Liver (tissue), 9 donors: ENCODE results near the gene GATA2. TPM values are rescaled to one million over a fixed set of nuclear protein-coding genes. Genes with fewer than 3 reads are reported as not detected.

ENCODE experiments used
- DNase-seq: peaks from one replicate; pipeline ENCODE4 v3.0.0-alpha.2; 2017; ENCODE audit warnings: low spot score
- H3K27ac ChIP-seq, 2 donors: one replicate each; pipeline ENCODE4 v1.7.0; 2013; ENCODE audit warnings: inconsistent platforms in 2 of 2, low read length in 2 of 2, control low read depth in 1 of 2, low read depth in 1 of 2, mild to moderate bottlenecking in 1 of 2
- H3K27me3 ChIP-seq, 4 donors: one replicate each; pipeline versions ENCODE4 v1.6.1 to v1.7.0; 2013; ENCODE audit warnings: low read length in 3 of 4, inconsistent platforms in 1 of 4, mild to moderate bottlenecking in 1 of 4, moderate library complexity in 1 of 4; ENCODE audit not compliant: control insufficient read depth in 4 of 4, insufficient read depth in 4 of 4
- H3K36me3 ChIP-seq, 4 donors: one replicate each; pipeline versions ENCODE4 v1.6.1 to v1.7.0; 2013; ENCODE audit warnings: low read length in 3 of 4, mild to moderate bottlenecking in 3 of 4, low read depth in 1 of 4, moderate library complexity in 1 of 4; ENCODE audit not compliant: control insufficient read depth in 4 of 4, insufficient read depth in 3 of 4
- H3K4me1 ChIP-seq, 4 donors: one replicate each; pipeline versions ENCODE4 v1.6.1 to v1.7.0; 2013; ENCODE audit warnings: low read length in 3 of 4, mild to moderate bottlenecking in 3 of 4, moderate library complexity in 1 of 4; ENCODE audit not compliant: control insufficient read depth in 4 of 4, insufficient read depth in 4 of 4
- H3K4me3 ChIP-seq, 3 donors: one replicate each; pipeline versions ENCODE4 v1.6.1 to v1.7.0; 2013; ENCODE audit warnings: low read length in 3 of 3, control low read depth in 1 of 3, low read depth in 1 of 3, mild to moderate bottlenecking in 1 of 3
- H3K9ac ChIP-seq, 2 donors: one replicate each; pipeline ENCODE4 v1.7.0; 2013; ENCODE audit warnings: low read length in 2 of 2, mild to moderate bottlenecking in 2 of 2, moderate library complexity in 2 of 2, control low read depth in 1 of 2, low read depth in 1 of 2
- H3K9me3 ChIP-seq, 4 donors: one replicate each; pipeline versions ENCODE4 v1.6.1 to v1.7.0; 2013; ENCODE audit warnings: low read length in 3 of 4; ENCODE audit not compliant: control insufficient read depth in 4 of 4
- CTCF ChIP-seq: fragments of 150-350 bp; IDR thresholded peaks from 2 replicates; pipeline ENCODE4 v1.5.1; 2017; ENCODE audit warnings: improper control_type of control experiment, low read depth, low read length; ENCODE audit not compliant: missing input control
- EGR1 ChIP-seq, 2 donors: IDR thresholded peaks; 2 replicates each; pipeline ENCODE4 v1.6.1; 2016 to 2018; ENCODE audit warnings: antibody characterized with exemption in 2 of 2, low read depth in 2 of 2
- FOXA1 ChIP-seq: IDR thresholded peaks from 2 replicates; pipeline ENCODE4 v1.6.1; 2016; ENCODE audit warnings: antibody characterized with exemption
- FOXA2 ChIP-seq: IDR thresholded peaks from 2 replicates; pipeline ENCODE4 v1.6.1; 2016; ENCODE audit warnings: antibody characterized with exemption
- HNF4A ChIP-seq, 2 donors: conservative IDR thresholded peaks; 2 replicates each; pipeline ENCODE4 v1.6.1; 2016; ENCODE audit warnings: antibody characterized with exemption in 2 of 2, mild to moderate bottlenecking in 2 of 2
- HNF4G ChIP-seq: IDR thresholded peaks from 2 replicates; pipeline ENCODE4 v1.6.1; 2016; ENCODE audit warnings: antibody characterized with exemption
- JUND ChIP-seq, 2 donors: IDR thresholded peaks; 2 replicates each; pipeline ENCODE4 v1.6.1; 2016; ENCODE audit warnings: antibody characterized with exemption in 2 of 2
- NR2F2 ChIP-seq: IDR thresholded peaks from 2 replicates; pipeline ENCODE4 v1.6.1; 2016; ENCODE audit warnings: antibody characterized with exemption
- RAD21 ChIP-seq, 2 donors: IDR thresholded peaks; 2 replicates each; pipeline ENCODE4 v1.6.1; 2016; ENCODE audit warnings: antibody characterized with exemption in 2 of 2, mild to moderate bottlenecking in 2 of 2
- REST ChIP-seq: IDR thresholded peaks from 2 replicates; pipeline ENCODE4 v1.6.1; 2016; ENCODE audit warnings: antibody characterized with exemption, mild to moderate bottlenecking
- RXRA ChIP-seq, 2 donors: IDR thresholded peaks; 2 replicates each; pipeline ENCODE4 v1.6.1; 2017 to 2018; ENCODE audit warnings: antibody characterized with exemption in 2 of 2, mild to moderate bottlenecking in 1 of 2
- TAF1 ChIP-seq: conservative IDR thresholded peaks from 2 replicates; pipeline ENCODE4 v1.6.1; 2016; ENCODE audit warnings: antibody characterized with exemption, mild to moderate bottlenecking
- YY1 ChIP-seq: IDR thresholded peaks from 2 replicates; pipeline ENCODE4 v1.6.1; 2016; ENCODE audit warnings: antibody characterized with exemption, mild to moderate bottlenecking
- WGBS: extraction: QIAGEN DNeasy Blood & Tissue Kit; methylation state at CpG from one replicate; pipeline ENCODE4 v1.1.7; 2013; 5-methylcytosine and 5-hydroxymethylcytosine counted together
- polyA plus RNA-seq, 2 donors: library from polyadenylated mRNA; stranded (reverse) in 1 of 2; unstranded in 1 of 2; fragments of 200-250 nt in 1 of 2; fragments of >200 nt in 1 of 2; fragmentation: Nextera tagmentation in 1 of 2; extraction: Ambion mirVana in 1 of 2; gene quantifications; one replicate each; pipeline versions ENCODE4 v1.2.1 to v1.2.3, GENCODE V29; 2013 to 2015
- total RNA-seq, 2 donors: library from RNA; depleted of rRNA; stranded (reverse); fragments of >200 nt; gene quantifications; one replicate each; pipeline ENCODE4 v1.2.3, GENCODE V29; 2014
- donor health status: healthy.
- donor health status: healthy.
- donor health status: healthy.
- donor health status: healthy.
- donor health status: healthy.

The GATA2 gene
- total and polyA plus RNA-seq, 4 donors = 0.25 to 2.8 (median 0.54) TPM

GRCh38 chr3:128432971-128433836 lies 59.8 kb downstream of the GATA2 start:
- no peak for TF ChIP-seq FOXA1
- no peak for TF ChIP-seq HNF4G
- TF ChIP-seq HNF4A (conservative IDR thresholded peaks at IDR 0.05) = no peak
- no peak for TF ChIP-seq TAF1
- TF ChIP-seq FOXA2 = no peak
- no peak for TF ChIP-seq RAD21 (IDR thresholded peaks at IDR 0.05)
- no peak for TF ChIP-seq REST
- TF ChIP-seq CTCF = no peak
- no peak overlapping the region for H3K27ac ChIP-seq
- 18% methylated on average over 53 of the region's 53 CpGs for WGBS
- DNase-seq = no peak
- H3K36me3 ChIP-seq = no peaks in the 10 kb centered on the region
- H3K9ac ChIP-seq = no peak overlapping the region
- H3K27me3 ChIP-seq = peaks cover 0 to 11% (median 3%) of the 10 kb centered on the region in 4 donors
- H3K9me3 ChIP-seq = no peaks in the 10 kb centered on the region
- peaks cover 0 to 13% (median 2%) of the 10 kb centered on the region in 4 donors for H3K4me1 ChIP-seq
- H3K4me3 ChIP-seq = peak overlapping the region in 1 of 3 donors; percentile 29

GRCh38 chr3:128432301-128432970 lies 60.6 kb downstream of the GATA2 start:
- TF ChIP-seq JUND (IDR thresholded peaks at IDR 0.05) (no peak), REST (no peak), YY1 (no peak), TAF1 (no peak), RAD21 (IDR thresholded peaks at IDR 0.05) (no peak), EGR1 (IDR thresholded peaks at IDR 0.05; ENCODE audit: low read depth in 2 of 2) (no peak), RXRA (IDR thresholded peaks at IDR 0.05) (no peak), NR2F2 (no peak), HNF4G (no peak), FOXA2 (no peak)
- 13% methylated on average over 43 of the region's 43 CpGs for WGBS
- H3K4me1 ChIP-seq = peaks cover 0 to 13% (median 2%) of the 10 kb centered on the region in 4 donors
- H3K36me3 ChIP-seq = no peaks in the 10 kb centered on the region
- H3K9me3 ChIP-seq = no peaks in the 10 kb centered on the region
- H3K9ac ChIP-seq = no peak overlapping the region
- peaks cover 0 to 11% (median 3%) of the 10 kb centered on the region in 4 donors for H3K27me3 ChIP-seq
- peak overlapping the region in 1 of 3 donors; percentile 29 for H3K4me3 ChIP-seq
- no peak for DNase-seq
- no peak overlapping the region for H3K27ac ChIP-seq
